ENCODE data around the gene PSMD8. TPM values are rescaled to one million over a fixed set of nuclear protein-coding genes. Genes with fewer than 3 reads are reported as not detected.

The PSMD8 gene
- total and polyA plus RNA-seq, 4 donors = 89.3 to 134 (median 119) TPM

DNA sequence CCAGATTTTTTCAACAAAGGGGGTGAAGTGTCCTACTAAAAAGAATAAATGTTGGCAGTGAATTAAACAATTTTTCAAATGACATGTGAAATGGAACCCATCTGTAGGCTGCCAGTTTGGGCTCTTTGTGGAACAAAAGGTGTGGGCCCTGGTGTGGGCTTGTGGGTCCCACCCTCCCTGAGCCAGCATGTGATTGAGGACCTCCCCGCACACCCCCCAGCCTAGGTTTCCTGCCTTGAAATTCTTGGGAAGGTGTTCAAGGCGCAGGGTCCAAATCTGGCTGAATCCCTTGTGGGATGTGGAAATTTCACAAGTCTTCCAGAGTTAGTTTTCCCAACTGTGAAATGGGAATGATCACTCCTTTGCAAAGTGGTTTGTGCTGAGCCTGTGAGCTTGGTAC, 9.4 kb downstream of the PSMD8 start (continued):
- TF ChIP-seq, protein P1, sequence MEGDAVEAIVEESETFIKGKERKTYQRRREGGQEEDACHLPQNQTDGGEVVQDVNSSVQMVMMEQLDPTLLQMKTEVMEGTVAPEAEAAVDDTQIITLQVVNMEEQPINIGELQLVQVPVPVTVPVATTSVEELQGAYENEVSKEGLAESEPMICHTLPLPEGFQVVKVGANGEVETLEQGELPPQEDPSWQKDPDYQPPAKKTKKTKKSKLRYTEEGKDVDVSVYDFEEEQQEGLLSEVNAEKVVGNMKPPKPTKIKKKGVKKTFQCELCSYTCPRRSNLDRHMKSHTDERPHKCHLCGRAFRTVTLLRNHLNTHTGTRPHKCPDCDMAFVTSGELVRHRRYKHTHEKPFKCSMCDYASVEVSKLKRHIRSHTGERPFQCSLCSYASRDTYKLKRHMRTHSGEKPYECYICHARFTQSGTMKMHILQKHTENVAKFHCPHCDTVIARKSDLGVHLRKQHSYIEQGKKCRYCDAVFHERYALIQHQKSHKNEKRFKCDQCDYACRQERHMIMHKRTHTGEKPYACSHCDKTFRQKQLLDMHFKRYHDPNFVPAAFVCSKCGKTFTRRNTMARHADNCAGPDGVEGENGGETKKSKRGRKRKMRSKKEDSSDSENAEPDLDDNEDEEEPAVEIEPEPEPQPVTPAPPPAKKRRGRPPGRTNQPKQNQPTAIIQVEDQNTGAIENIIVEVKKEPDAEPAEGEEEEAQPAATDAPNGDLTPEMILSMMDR (IDR thresholded peaks at IDR 0.05; ENCODE audit: low read depth, low read length, missing input control) = no peak
- no peak for TF ChIP-seq JUND (IDR thresholded peaks at IDR 0.05)

DNA sequence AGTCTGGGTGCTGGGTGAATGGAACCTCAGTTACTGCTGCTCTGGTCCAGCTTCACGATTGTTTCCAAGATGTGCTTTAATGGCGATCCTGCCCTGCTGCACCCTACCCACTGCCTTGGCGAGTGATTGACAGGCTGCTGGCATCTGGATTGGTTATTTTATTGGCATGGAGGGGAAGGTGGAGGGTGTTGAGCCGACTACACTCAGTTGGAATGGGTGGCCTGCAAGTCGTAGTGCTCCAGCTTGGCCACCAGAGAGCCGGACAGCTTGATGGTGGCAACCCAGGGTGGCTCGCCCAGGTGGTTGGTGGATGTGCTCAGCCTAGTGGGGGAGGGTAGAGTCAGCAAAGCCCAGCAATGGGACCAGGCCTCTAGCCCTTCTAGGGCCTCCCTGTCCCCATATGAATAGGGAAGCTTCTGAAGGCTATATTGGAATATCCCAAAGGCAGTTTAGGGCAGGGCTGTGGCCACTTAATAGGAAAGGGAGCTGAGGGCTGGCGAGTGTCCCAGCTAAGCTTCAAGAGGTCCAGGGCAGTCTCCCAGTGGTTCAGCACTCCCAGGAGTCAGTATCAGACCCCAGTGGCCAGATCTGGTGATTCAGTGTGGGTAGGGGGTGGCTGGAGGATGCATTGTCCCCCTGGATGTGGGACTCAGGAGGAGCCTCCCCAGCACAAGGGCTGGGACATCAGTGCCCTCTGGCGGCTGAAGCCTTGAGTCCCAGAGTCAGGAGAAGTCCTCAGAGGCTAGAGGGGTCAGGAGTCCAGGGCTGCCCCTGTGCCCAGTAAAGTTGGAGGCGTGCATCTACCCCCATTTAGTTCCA, 10.0 kb downstream of the PSMD8 start:
- TF ChIP-seq, protein P2, sequence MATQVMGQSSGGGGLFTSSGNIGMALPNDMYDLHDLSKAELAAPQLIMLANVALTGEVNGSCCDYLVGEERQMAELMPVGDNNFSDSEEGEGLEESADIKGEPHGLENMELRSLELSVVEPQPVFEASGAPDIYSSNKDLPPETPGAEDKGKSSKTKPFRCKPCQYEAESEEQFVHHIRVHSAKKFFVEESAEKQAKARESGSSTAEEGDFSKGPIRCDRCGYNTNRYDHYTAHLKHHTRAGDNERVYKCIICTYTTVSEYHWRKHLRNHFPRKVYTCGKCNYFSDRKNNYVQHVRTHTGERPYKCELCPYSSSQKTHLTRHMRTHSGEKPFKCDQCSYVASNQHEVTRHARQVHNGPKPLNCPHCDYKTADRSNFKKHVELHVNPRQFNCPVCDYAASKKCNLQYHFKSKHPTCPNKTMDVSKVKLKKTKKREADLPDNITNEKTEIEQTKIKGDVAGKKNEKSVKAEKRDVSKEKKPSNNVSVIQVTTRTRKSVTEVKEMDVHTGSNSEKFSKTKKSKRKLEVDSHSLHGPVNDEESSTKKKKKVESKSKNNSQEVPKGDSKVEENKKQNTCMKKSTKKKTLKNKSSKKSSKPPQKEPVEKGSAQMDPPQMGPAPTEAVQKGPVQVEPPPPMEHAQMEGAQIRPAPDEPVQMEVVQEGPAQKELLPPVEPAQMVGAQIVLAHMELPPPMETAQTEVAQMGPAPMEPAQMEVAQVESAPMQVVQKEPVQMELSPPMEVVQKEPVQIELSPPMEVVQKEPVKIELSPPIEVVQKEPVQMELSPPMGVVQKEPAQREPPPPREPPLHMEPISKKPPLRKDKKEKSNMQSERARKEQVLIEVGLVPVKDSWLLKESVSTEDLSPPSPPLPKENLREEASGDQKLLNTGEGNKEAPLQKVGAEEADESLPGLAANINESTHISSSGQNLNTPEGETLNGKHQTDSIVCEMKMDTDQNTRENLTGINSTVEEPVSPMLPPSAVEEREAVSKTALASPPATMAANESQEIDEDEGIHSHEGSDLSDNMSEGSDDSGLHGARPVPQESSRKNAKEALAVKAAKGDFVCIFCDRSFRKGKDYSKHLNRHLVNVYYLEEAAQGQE (IDR thresholded peaks at IDR 0.05) = no peak
- TF ChIP-seq JUND (IDR thresholded peaks at IDR 0.05) (no peak), FOXA1 (IDR thresholded peaks at IDR 0.05) (no peak), GABPA (IDR thresholded peaks at IDR 0.05 in 1 of 2, conservative IDR thresholded peaks at IDR 0.05 in 1 of 2) (no peak), EGR1 (IDR thresholded peaks at IDR 0.05; ENCODE audit: low read depth in 2 of 2) (no peak), HNF4A (conservative IDR thresholded peaks at IDR 0.05) (no peak), RAD21 (IDR thresholded peaks at IDR 0.05) (no peak), TAF1 (conservative IDR thresholded peaks at IDR 0.05) (no peak), SP1 (IDR thresholded peaks at IDR 0.05) (no peak), FOXA2 (IDR thresholded peaks at IDR 0.05) (no peak), HNF4G (IDR thresholded peaks at IDR 0.05) (no peak), YY1 (IDR thresholded peaks at IDR 0.05) (no peak), NR2F2 (IDR thresholded peaks at IDR 0.05) (no peak), RXRA (IDR thresholded peaks at IDR 0.05) (no peak)
- TF ChIP-seq, protein P3, sequence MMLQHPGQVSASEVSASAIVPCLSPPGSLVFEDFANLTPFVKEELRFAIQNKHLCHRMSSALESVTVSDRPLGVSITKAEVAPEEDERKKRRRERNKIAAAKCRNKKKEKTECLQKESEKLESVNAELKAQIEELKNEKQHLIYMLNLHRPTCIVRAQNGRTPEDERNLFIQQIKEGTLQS (IDR thresholded peaks at IDR 0.05) = no peak
- TF ChIP-seq, protein P1 (IDR thresholded peaks at IDR 0.05; ENCODE audit: low read depth, low read length, missing input control) = no peak
- TF ChIP-seq, protein P4, sequence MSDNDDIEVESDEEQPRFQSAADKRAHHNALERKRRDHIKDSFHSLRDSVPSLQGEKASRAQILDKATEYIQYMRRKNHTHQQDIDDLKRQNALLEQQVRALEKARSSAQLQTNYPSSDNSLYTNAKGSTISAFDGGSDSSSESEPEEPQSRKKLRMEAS (IDR thresholded peaks at IDR 0.05) = no peak
- TF ChIP-seq, protein P5, sequence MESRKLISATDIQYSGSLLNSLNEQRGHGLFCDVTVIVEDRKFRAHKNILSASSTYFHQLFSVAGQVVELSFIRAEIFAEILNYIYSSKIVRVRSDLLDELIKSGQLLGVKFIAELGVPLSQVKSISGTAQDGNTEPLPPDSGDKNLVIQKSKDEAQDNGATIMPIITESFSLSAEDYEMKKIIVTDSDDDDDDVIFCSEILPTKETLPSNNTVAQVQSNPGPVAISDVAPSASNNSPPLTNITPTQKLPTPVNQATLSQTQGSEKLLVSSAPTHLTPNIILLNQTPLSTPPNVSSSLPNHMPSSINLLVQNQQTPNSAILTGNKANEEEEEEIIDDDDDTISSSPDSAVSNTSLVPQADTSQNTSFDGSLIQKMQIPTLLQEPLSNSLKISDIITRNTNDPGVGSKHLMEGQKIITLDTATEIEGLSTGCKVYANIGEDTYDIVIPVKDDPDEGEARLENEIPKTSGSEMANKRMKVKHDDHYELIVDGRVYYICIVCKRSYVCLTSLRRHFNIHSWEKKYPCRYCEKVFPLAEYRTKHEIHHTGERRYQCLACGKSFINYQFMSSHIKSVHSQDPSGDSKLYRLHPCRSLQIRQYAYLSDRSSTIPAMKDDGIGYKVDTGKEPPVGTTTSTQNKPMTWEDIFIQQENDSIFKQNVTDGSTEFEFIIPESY (IDR thresholded peaks at IDR 0.05) = no peak
- Histone ChIP-seq H3K27ac (ENCODE audit: low read depth in 1 of 2, low read length in 2 of 2) (no peak overlapping the region), H3K4me1 (ENCODE audit: control insufficient read depth in 4 of 4, insufficient read depth in 4 of 4, low read length in 3 of 4) (peaks cover 7 to 23% (median 16%) of the 10 kb centered on the region in 4 donors), H3K36me3 (ENCODE audit: control insufficient read depth in 4 of 4, insufficient read depth in 3 of 4, low read depth in 1 of 4, low read length in 3 of 4) (peaks cover 5 to 43% (median 24%) of the 10 kb centered on the region in 4 donors), H3K4me3 (ENCODE audit: low read depth in 1 of 3, low read length in 3 of 3) (no peak overlapping the region), H3K27me3 (ENCODE audit: control insufficient read depth in 4 of 4, insufficient read depth in 4 of 4, low read length in 3 of 4) (no peaks in the 10 kb centered on the region), H3K9me3 (ENCODE audit: control insufficient read depth in 4 of 4, low read length in 3 of 4) (no peaks in the 10 kb centered on the region), H3K9ac (ENCODE audit: low read depth in 1 of 2, low read length in 2 of 2) (no peak overlapping the region)
- WGBS = 82% methylated on average over 10 of the region's 10 CpGs
- DNase-seq (ENCODE audit: low spot score) = no peak

Measured in liver (tissue), 9 donors.